Urinary bladder (tissue), 4 donors: ENCODE measurements around the gene TXNDC16. TPM values are rescaled to one million over a fixed set of nuclear protein-coding genes. Genes with fewer than 3 reads are reported as not detected.
A peak's percentile ranks its signal among the peaks of the same experiment; 100 is the strongest.
"Not testable (repeated sequence)": the region's sequence is repeated elsewhere in the genome, so short reads cannot be mapped to it uniquely, and the experiment has no call there.

ENCODE experiments used
- DNase-seq: peaks from one replicate; pipeline ENCODE4 v3.0.0-alpha.2; 2015; ENCODE audit errors: extremely low spot score
- H3K27ac ChIP-seq: one replicate; pipeline ENCODE4 v1.5.1; 2013; ENCODE audit warnings: low read depth, mild to moderate bottlenecking, moderate library complexity
- H3K36me3 ChIP-seq: one replicate; pipeline ENCODE4 v1.6.1; 2013; ENCODE audit warnings: mild to moderate bottlenecking, moderate library complexity; ENCODE audit not compliant: insufficient read depth
- H3K4me1 ChIP-seq: one replicate; pipeline ENCODE4 v1.6.1; 2013; ENCODE audit warnings: mild to moderate bottlenecking, moderate library complexity; ENCODE audit not compliant: insufficient read depth
- H3K4me3 ChIP-seq: one replicate; pipeline ENCODE4 v1.5.1; 2013; ENCODE audit warnings: low read depth, low read length
- WGBS: extraction: QIAGEN DNeasy Blood & Tissue Kit; methylation state at CpG from one replicate; pipeline ENCODE4 v1.1.7; 2013; 5-methylcytosine and 5-hydroxymethylcytosine counted together
- polyA plus RNA-seq: library from polyadenylated mRNA; stranded (reverse); fragments of 200-250 nt; gene quantifications from one replicate; pipeline ENCODE4 v1.2.3, GENCODE V29; 2013
- total RNA-seq: library from RNA; depleted of rRNA; stranded (reverse); fragments of >200 nt; gene quantifications from one replicate; pipeline ENCODE4 v1.2.3, GENCODE V29; 2014
- donor health status: healthy with polysubstance abuse.
- donor health status: healthy.

TXNDC16 gene, protein sequence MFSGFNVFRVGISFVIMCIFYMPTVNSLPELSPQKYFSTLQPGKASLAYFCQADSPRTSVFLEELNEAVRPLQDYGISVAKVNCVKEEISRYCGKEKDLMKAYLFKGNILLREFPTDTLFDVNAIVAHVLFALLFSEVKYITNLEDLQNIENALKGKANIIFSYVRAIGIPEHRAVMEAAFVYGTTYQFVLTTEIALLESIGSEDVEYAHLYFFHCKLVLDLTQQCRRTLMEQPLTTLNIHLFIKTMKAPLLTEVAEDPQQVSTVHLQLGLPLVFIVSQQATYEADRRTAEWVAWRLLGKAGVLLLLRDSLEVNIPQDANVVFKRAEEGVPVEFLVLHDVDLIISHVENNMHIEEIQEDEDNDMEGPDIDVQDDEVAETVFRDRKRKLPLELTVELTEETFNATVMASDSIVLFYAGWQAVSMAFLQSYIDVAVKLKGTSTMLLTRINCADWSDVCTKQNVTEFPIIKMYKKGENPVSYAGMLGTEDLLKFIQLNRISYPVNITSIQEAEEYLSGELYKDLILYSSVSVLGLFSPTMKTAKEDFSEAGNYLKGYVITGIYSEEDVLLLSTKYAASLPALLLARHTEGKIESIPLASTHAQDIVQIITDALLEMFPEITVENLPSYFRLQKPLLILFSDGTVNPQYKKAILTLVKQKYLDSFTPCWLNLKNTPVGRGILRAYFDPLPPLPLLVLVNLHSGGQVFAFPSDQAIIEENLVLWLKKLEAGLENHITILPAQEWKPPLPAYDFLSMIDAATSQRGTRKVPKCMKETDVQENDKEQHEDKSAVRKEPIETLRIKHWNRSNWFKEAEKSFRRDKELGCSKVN
- total RNA-seq (19.2 TPM), polyA plus RNA-seq (5.6 TPM)

- Histone ChIP-seq H3K4me1 (peaks cover 2% of the 10 kb centered on the region), H3K4me3 (peak within 1 kb of the TSS; percentile 86), H3K36me3 (no peaks in the 10 kb centered on the region), H3K27ac (peak within 1 kb of the TSS; percentile 64)
- DNase-seq, result peak; percentile 99
- WGBS, result under 1% methylated on average over 81 of the region's 81 CpGs
Observed at GRCh38 chr14:52552063-52552988, at the start of gene TXNDC16, which contains the start of gene GPR137C. Gene TXNDC16 (minus strand): TSS chr14:52552505. CDS start chr14:52543557, 8,948 bp downstream. Gene GPR137C (plus strand): TSS chr14:52552836. CDS start chr14:52553148, 312 bp downstream.

DNA sequence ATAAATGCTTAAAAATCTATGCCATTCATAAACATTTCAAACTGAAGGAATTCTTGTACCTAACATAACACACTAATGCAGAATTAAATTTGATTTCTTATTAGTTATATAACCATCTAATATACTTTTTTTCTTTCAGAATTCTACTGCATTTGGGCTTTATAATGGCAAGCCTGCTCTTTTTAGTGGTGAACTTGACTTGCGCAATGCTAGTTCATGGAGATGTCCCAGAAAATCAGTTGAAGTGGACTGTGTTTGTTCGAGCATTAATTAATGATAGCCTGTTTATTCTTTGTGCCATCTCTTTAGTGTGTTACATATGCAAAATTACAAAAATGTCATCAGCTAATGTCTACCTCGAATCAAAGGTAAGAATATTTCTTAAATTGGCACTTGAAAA, 47.7 kb upstream of the TXNDC16 start:
- Histone ChIP-seq H3K4me1 (no peaks in the 10 kb centered on the region), H3K4me3 (no peak overlapping the region), H3K27ac (no peak overlapping the region), H3K36me3 (no peaks in the 10 kb centered on the region)
- DNase-seq, result no peak
- WGBS, result 96% methylated on average over 3 of the region's 3 CpGs

DNA sequence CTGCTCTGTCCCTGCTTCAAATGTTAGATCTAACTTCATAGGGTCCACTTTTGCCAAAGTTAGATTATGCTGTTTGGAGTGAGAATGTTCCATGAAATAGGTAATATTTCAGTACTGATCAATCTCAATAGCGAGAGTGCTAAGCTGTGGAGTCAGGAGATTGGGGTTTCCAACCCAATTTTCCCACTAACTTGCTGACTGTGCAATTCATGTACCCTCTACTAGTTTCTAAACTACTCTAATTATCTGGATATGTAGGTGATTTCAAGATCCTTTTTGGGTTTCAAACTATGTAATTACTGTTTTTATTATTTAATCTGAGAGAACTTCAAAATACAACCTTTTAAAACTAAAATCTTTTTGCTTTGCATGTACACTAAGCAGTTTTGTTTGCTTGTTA, 46.3 kb upstream of the TXNDC16 start:
- H3K4me3 ChIP-seq, result no peak overlapping the region
- no peak for DNase-seq
- H3K4me1 ChIP-seq, result no peaks in the 10 kb centered on the region
- WGBS, result 93% methylated on average over 1 of the region's 1 CpG
- H3K27ac ChIP-seq, result no peak overlapping the region
- H3K36me3 ChIP-seq, result no peaks in the 10 kb centered on the region

DNA sequence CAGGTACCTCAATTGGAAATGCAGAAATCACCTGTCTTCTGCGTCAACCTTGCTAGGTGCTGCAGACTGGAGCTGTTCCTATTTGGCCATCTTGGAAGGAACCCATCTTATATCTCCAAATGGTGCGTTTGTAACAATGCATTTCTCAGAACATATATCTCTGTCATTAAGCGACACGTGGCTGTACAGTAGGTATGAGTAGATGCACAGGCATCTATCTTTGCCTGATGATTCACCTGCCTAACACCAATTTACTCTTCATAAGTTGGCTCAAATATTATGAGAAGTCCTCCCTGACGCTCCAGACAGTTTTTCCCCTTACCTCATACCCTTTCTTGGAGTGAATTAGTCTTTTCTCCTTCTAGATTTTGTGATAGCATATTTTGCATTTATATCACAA, 44.6 kb upstream of the TXNDC16 start:
- H3K4me3 ChIP-seq, result no peak overlapping the region
- 87% methylated on average over 5 of the region's 5 CpGs for WGBS
- DNase-seq, result no peak
- no peak overlapping the region for H3K27ac ChIP-seq
- no peaks in the 10 kb centered on the region for H3K36me3 ChIP-seq
- no peaks in the 10 kb centered on the region for H3K4me1 ChIP-seq

GRCh38 chr14:52596320-52596719, 44.0 kb upstream of the TXNDC16 start:
- Histone ChIP-seq H3K4me1 (no peaks in the 10 kb centered on the region), H3K36me3 (no peaks in the 10 kb centered on the region), H3K27ac (no peak overlapping the region), H3K4me3 (no peak overlapping the region)
- WGBS, result 91% methylated on average over 10 of the region's 10 CpGs
- no peak for DNase-seq

DNA sequence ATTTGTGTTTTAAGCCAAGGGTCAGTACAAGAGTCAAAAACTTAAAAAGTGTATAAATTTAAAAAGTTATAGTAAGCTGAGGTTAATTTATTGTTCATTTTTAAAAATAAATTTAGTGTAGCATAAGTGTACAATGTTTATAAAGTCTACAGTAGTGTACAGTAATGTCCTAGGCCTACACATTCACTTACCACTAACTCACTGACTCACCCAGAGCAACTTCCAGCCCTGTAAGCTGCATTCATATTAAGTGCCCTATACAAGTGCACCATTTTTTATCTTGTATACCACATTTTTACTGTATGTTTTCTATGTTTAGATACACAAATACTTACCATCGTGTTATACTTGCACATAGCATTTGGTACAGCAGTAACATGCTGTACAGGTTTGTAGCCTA, 38.0 kb upstream of the TXNDC16 start:
- no peak overlapping the region for H3K27ac ChIP-seq
- no peaks in the 10 kb centered on the region for H3K4me1 ChIP-seq
- H3K4me3 ChIP-seq, result no peak overlapping the region
- no peaks in the 10 kb centered on the region for H3K36me3 ChIP-seq
- WGBS, result 87% methylated on average over 1 of the region's 1 CpG
- DNase-seq, result no peak

- no peak for DNase-seq
- H3K36me3 ChIP-seq, result no peaks in the 10 kb centered on the region
- H3K4me3 ChIP-seq, result no peak overlapping the region
- H3K27ac ChIP-seq, result no peak overlapping the region
- no peaks in the 10 kb centered on the region for H3K4me1 ChIP-seq
- WGBS, result 66% methylated on average over 4 of the region's 4 CpGs
Observed at GRCh38 chr14:52589646-52590045, 37.3 kb upstream of the TXNDC16 start.

GRCh38 chr14:52583544-52583943, 31.2 kb upstream of the TXNDC16 start:
- no peak overlapping the region for H3K4me3 ChIP-seq
- DNase-seq, result no peak
- H3K4me1 ChIP-seq, result peaks cover 2% of the 10 kb centered on the region
- no peaks in the 10 kb centered on the region for H3K36me3 ChIP-seq
- no peak overlapping the region for H3K27ac ChIP-seq

- Histone ChIP-seq H3K27ac (no peak overlapping the region), H3K4me1 (no peaks in the 10 kb centered on the region), H3K36me3 (no peaks in the 10 kb centered on the region), H3K4me3 (no peak overlapping the region)
- WGBS, result 89% methylated on average over 2 of the region's 2 CpGs
- DNase-seq, result no peak
Observed at GRCh38 chr14:52575858-52576257, 23.6 kb upstream of the TXNDC16 start.

- H3K4me1 ChIP-seq, H3K4me3 ChIP-seq, DNase-seq, H3K36me3 ChIP-seq, H3K27ac ChIP-seq: not testable (repeated sequence)
- 93% methylated on average over 7 of the region's 7 CpGs for WGBS
Observed at GRCh38 chr14:52568454-52568853, 16.1 kb upstream of the TXNDC16 start.

GRCh38 chr14:52563120-52563519, 10.8 kb upstream of the TXNDC16 start:
- H3K4me3 ChIP-seq, result no peak overlapping the region
- DNase-seq, result no peak
- no peak overlapping the region for H3K27ac ChIP-seq
- 73% methylated on average over 2 of the region's 2 CpGs for WGBS
- no peaks in the 10 kb centered on the region for H3K36me3 ChIP-seq
- H3K4me1 ChIP-seq, result no peaks in the 10 kb centered on the region

DNA sequence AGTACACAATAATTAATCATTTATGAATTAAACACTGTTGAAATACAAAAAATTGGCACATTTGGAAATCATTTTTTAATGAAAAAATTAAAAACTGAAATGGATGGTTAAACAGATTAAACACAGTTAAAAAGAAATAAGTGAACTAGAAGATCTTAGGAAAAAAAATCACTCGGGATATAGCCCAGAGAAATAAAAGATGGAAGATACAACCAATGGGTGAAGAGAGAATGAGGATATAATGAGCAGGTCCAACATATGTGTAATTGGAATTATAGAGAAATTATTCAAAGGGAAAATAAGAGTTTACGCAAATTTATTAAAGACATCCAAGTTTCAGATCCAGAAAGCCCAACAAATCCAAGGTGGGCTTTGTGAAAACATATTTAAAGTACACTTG, 6.4 kb upstream of the TXNDC16 start:
- Histone ChIP-seq H3K4me3 (no peak overlapping the region), H3K27ac (no peak overlapping the region), H3K4me1 (no peaks in the 10 kb centered on the region), H3K36me3 (no peaks in the 10 kb centered on the region)
- 99% methylated on average over 2 of the region's 2 CpGs for WGBS
- DNase-seq, result no peak
